Neural cell (in vitro differentiated cells): ENCODE data around the gene DCXR. TPM values are rescaled to one million over a fixed set of nuclear protein-coding genes. Genes with fewer than 3 reads are reported as not detected.

Source experiments
- H2AFZ ChIP-seq: fragments of 200-600, 300-800 bp; sonication (generic), shearing (Covaris generic); 2 replicates; pipeline ENCODE4 v1.6.0; 2014; ENCODE audit warnings: low read depth, mild to moderate bottlenecking, antibody characterized with exemption, low read length, moderate library complexity
- H3F3A ChIP-seq: fragments of 200-600 bp; shearing (Covaris generic); 2 replicates; pipeline ENCODE4 v1.6.1; 2016; ENCODE audit warnings: mild to moderate bottlenecking, moderate library complexity, mixed read lengths, antibody characterized with exemption, low read length; ENCODE audit not compliant: insufficient read depth, poor library complexity, severe bottlenecking
- H3K27ac ChIP-seq: fragments of 200-600, 300-800 bp; sonication (generic), shearing (Covaris generic); 2 replicates; pipeline ENCODE4 v1.5.1; 2014; ENCODE audit warnings: mild to moderate bottlenecking, low read length, moderate library complexity
- H3K27me3 ChIP-seq: fragments of 300-800, 200-600 bp; sonication (generic), shearing (Covaris generic); 2 replicates; pipeline ENCODE4 v1.6.0; 2014; ENCODE audit warnings: mild to moderate bottlenecking, low read depth, low read length, moderate library complexity; ENCODE audit not compliant: insufficient read depth
- H3K36me3 ChIP-seq: fragments of 300-800, 200-600 bp; sonication (generic), shearing (Covaris generic); 2 replicates; pipeline ENCODE4 v1.5.1; 2014; ENCODE audit warnings: mild to moderate bottlenecking, antibody characterized with exemption, low read length, moderate library complexity; ENCODE audit not compliant: insufficient read depth
- H3K4me2 ChIP-seq: fragments of 300-800, 200-600 bp; sonication (generic), shearing (Covaris generic); 2 replicates; pipeline ENCODE4 v1.6.0; 2014; ENCODE audit warnings: mild to moderate bottlenecking, low read length
- H3K4me3 ChIP-seq: fragments of 300-800, 200-600 bp; sonication (generic), shearing (Covaris generic); 2 replicates; pipeline ENCODE4 v1.5.1; 2014; ENCODE audit warnings: mild to moderate bottlenecking, low read length, moderate library complexity
- H3K79me2 ChIP-seq: fragments of 200-600 bp; shearing (Covaris generic); replicated peaks from 2 replicates; pipeline ENCODE4 v1.6.0; 2014; ENCODE audit warnings: mild to moderate bottlenecking, low read length, moderate library complexity; ENCODE audit not compliant: insufficient read depth
- H3K9ac ChIP-seq: fragments of 300-800, 200-600 bp; sonication (generic), shearing (Covaris generic); 2 replicates; pipeline ENCODE4 v1.6.1; 2016; ENCODE audit warnings: mild to moderate bottlenecking, low read length, mixed read lengths
- H3K9me2 ChIP-seq: fragments of 200-600 bp; shearing (Covaris generic); 2 replicates; pipeline ENCODE4 v1.6.1; 2016; ENCODE audit warnings: mild to moderate bottlenecking, low read length, mixed read lengths; ENCODE audit not compliant: insufficient read depth
- H3K9me3 ChIP-seq: fragments of 200-600, 300-800 bp; sonication (generic), shearing (Covaris generic); 2 replicates; pipeline ENCODE4 v1.6.1; 2016; ENCODE audit warnings: mild to moderate bottlenecking, mixed run types, low read length, moderate library complexity, mixed read lengths
- H4K20me1 ChIP-seq: fragments of 200-600 bp; shearing (Covaris generic); 2 replicates; pipeline ENCODE4 v1.6.1; 2016; ENCODE audit warnings: mild to moderate bottlenecking, mixed run types; ENCODE audit not compliant: insufficient read depth
- EP300 ChIP-seq: fragments of 450-650 bp; conservative IDR thresholded peaks from 2 replicates; pipeline ENCODE4 v1.6.1; 2014; ENCODE audit warnings: antibody characterized with exemption, mild to moderate bottlenecking, moderate library complexity; ENCODE audit not compliant: poor library complexity, severe bottlenecking
- EZH2 ChIP-seq: fragments of 200-600, 300-800 bp; shearing (Covaris generic), sonication (generic); IDR thresholded peaks from 2 replicates; pipeline ENCODE4 v1.6.1; 2014; ENCODE audit warnings: antibody characterized with exemption, low read length, borderline replicate concordance, mild to moderate bottlenecking; ENCODE audit not compliant: insufficient read depth, poor library complexity, severe bottlenecking
- MXI1 ChIP-seq: fragments of 450-650 bp; conservative IDR thresholded peaks from 2 replicates; pipeline ENCODE4 v1.6.1; 2014; ENCODE audit warnings: antibody characterized with exemption, mild to moderate bottlenecking; ENCODE audit not compliant: poor library complexity, severe bottlenecking
- POLR2AphosphoS5 ChIP-seq: IDR thresholded peaks from 2 replicates; pipeline ENCODE4 v1.6.1; 2012
- RAD21 ChIP-seq: fragments of 450-650 bp; conservative IDR thresholded peaks from 2 replicates; pipeline ENCODE4 v1.6.1; 2014; ENCODE audit warnings: antibody characterized with exemption, mild to moderate bottlenecking, moderate library complexity
- SMC3 ChIP-seq: fragments of 450-650 bp; conservative IDR thresholded peaks from 2 replicates; pipeline ENCODE4 v1.6.1; 2014; ENCODE audit warnings: antibody characterized with exemption, mild to moderate bottlenecking, moderate library complexity; ENCODE audit not compliant: poor library complexity
- TAF1 ChIP-seq: IDR thresholded peaks from 2 replicates; pipeline ENCODE4 v1.6.1; 2012; ENCODE audit warnings: low read depth
- polyA plus RNA-seq: library from polyadenylated mRNA; depleted of rRNA; stranded (reverse); fragments of >200 nt; gene quantifications from 2 replicates; pipeline ENCODE4 v1.2.3, GENCODE V29; 2014
- TF ChIP-seq, protein P1 (sequence below): fragments of 450-650 bp; IDR thresholded peaks from 2 replicates; pipeline ENCODE4 v1.5.1; 2014; ENCODE audit warnings: antibody characterized with exemption, mild to moderate bottlenecking, moderate library complexity; ENCODE audit not compliant: poor library complexity, severe bottlenecking
- TF ChIP-seq, protein P2 (sequence below): IDR thresholded peaks from 2 replicates; pipeline ENCODE4 v1.6.1; 2012; ENCODE audit warnings: borderline replicate concordance

The DCXR gene
- polyA plus RNA-seq, 1 donor from 2014 or later, result 129 TPM

DNA sequence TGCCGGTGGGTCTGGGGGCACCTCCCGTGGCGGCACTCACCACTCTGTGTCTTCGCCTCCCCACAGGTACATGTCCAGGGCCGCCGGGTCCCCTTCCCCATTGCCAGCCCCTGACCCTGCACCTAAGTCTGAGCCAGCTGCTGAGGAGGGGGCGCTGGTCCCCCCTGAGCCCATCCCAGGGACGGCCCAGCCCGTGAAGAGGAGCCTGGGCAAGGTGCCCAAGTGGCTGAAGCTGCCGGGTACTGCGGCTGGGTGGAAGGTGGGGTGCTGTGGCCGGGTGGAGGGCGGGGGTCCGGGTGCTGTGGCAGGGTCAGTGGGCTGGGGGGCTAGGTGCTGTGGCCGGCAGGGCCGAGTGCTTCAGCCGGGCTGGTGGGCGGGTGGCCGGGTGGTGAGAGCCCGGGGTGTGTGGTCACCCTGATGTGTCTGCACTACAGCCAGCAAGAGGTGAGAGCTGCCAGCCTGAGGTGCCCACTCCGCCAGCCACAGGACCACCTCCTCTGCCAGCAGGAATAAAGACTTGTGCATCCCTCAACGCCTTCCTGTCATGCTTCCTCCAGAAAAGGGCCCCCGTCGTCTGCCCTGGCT lies 20.5 kb downstream of the DCXR start:
- H3K9me3 ChIP-seq, result no peaks in the 10 kb centered on the region
- no peak overlapping the region for H3K4me2 ChIP-seq
- H3K4me3 ChIP-seq, result no peak overlapping the region
- no peak overlapping the region for H3K9ac ChIP-seq
- no peaks in the 10 kb centered on the region for H4K20me1 ChIP-seq
- H3K27me3 ChIP-seq, result no peaks in the 10 kb centered on the region
- H2AFZ ChIP-seq, result no peak overlapping the region
- H3K79me2 ChIP-seq, result peaks cover 8% of the 10 kb centered on the region
- H3K27ac ChIP-seq, result no peak overlapping the region
- TF ChIP-seq, protein P1, sequence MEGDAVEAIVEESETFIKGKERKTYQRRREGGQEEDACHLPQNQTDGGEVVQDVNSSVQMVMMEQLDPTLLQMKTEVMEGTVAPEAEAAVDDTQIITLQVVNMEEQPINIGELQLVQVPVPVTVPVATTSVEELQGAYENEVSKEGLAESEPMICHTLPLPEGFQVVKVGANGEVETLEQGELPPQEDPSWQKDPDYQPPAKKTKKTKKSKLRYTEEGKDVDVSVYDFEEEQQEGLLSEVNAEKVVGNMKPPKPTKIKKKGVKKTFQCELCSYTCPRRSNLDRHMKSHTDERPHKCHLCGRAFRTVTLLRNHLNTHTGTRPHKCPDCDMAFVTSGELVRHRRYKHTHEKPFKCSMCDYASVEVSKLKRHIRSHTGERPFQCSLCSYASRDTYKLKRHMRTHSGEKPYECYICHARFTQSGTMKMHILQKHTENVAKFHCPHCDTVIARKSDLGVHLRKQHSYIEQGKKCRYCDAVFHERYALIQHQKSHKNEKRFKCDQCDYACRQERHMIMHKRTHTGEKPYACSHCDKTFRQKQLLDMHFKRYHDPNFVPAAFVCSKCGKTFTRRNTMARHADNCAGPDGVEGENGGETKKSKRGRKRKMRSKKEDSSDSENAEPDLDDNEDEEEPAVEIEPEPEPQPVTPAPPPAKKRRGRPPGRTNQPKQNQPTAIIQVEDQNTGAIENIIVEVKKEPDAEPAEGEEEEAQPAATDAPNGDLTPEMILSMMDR, result no peak
- TF ChIP-seq SMC3, result no peak
- no peak for TF ChIP-seq TAF1
- no peak for TF ChIP-seq EP300
- no peak for TF ChIP-seq RAD21
- TF ChIP-seq EZH2, result no peak
- no peak for TF ChIP-seq POLR2AphosphoS5
- no peak for TF ChIP-seq MXI1
- TF ChIP-seq, protein P2, sequence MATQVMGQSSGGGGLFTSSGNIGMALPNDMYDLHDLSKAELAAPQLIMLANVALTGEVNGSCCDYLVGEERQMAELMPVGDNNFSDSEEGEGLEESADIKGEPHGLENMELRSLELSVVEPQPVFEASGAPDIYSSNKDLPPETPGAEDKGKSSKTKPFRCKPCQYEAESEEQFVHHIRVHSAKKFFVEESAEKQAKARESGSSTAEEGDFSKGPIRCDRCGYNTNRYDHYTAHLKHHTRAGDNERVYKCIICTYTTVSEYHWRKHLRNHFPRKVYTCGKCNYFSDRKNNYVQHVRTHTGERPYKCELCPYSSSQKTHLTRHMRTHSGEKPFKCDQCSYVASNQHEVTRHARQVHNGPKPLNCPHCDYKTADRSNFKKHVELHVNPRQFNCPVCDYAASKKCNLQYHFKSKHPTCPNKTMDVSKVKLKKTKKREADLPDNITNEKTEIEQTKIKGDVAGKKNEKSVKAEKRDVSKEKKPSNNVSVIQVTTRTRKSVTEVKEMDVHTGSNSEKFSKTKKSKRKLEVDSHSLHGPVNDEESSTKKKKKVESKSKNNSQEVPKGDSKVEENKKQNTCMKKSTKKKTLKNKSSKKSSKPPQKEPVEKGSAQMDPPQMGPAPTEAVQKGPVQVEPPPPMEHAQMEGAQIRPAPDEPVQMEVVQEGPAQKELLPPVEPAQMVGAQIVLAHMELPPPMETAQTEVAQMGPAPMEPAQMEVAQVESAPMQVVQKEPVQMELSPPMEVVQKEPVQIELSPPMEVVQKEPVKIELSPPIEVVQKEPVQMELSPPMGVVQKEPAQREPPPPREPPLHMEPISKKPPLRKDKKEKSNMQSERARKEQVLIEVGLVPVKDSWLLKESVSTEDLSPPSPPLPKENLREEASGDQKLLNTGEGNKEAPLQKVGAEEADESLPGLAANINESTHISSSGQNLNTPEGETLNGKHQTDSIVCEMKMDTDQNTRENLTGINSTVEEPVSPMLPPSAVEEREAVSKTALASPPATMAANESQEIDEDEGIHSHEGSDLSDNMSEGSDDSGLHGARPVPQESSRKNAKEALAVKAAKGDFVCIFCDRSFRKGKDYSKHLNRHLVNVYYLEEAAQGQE, result no peak
- H3K36me3 ChIP-seq, result no peaks in the 10 kb centered on the region
- no peaks in the 10 kb centered on the region for H3K9me2 ChIP-seq
- H3F3A ChIP-seq, result no peaks in the 10 kb centered on the region

DNA sequence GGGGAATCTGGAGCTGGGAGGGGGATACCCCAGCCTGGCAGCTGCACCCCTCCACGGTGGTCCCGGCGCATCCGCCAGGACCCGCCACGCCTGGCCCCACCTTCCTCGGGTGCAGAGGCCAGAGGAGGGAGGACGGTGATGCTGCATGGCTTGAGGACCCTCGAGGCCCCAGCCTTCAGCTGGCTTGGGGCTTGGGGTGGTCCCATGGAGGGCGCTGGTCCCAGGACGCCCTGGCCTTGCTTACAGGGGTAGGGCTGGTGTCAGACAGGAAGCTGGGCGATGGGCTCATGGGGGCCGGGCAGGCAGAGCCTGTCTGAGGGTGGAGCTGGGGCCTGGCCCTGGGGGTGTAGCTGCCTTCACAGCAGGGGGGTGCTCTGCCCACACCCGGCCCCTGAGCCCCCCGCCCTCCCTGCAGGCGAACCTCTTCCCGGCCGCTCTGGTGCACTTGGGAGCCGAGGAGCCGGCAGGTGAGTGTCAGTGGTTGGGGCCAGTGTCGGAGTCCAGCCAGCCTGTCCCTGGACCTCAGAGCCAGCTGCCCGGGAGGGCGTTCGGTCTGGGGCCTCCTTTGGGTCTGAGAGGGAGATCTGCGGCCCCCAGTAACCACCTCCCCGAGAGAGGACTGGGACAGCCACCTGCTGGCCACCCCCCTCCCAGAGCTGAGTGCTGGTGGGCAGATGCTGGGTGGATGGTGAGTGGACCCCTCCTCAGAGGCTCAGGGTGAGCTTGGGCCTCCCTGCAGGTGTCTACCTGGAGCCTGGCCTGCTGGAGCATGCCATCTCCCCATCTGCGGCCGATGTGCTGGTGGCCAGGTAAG lies 21.2 kb downstream of the DCXR start:
- H3K4me2 ChIP-seq, result no peak overlapping the region
- no peaks in the 10 kb centered on the region for H3F3A ChIP-seq
- H3K9me3 ChIP-seq, result no peaks in the 10 kb centered on the region
- H3K4me3 ChIP-seq, result no peak overlapping the region
- no peak overlapping the region for H3K27ac ChIP-seq
- no peaks in the 10 kb centered on the region for H3K9me2 ChIP-seq
- H2AFZ ChIP-seq, result no peak overlapping the region
- H3K27me3 ChIP-seq, result no peaks in the 10 kb centered on the region
- no peak overlapping the region for H3K9ac ChIP-seq
- H4K20me1 ChIP-seq, result no peaks in the 10 kb centered on the region
- peaks cover under 1% of the 10 kb centered on the region for H3K79me2 ChIP-seq
- no peak for TF ChIP-seq POLR2AphosphoS5
- no peak for TF ChIP-seq SMC3
- TF ChIP-seq EP300, result no peak
- TF ChIP-seq MXI1, result no peak
- TF ChIP-seq RAD21, result no peak
- TF ChIP-seq, protein P1, result no peak
- no peak for TF ChIP-seq TAF1
- TF ChIP-seq EZH2, result no peak
- TF ChIP-seq, protein P2, result no peak
- H3K36me3 ChIP-seq, result no peaks in the 10 kb centered on the region
